Spleen (tissue), 11 donors: ENCODE data around the gene AFF4. TPM values are rescaled to one million over a fixed set of nuclear protein-coding genes. Genes with fewer than 3 reads are reported as not detected.

Experiments used
- DNase-seq: peaks from one replicate; pipeline ENCODE4 v3.0.0-alpha.2; 2020
- H3K27ac ChIP-seq, 8 donors: fragments of 200-600 bp; sonication (generic) in 7 of 8; 1 replicate in 4 of 8; 2 replicates in 4 of 8; pipeline versions ENCODE4 v1.5.0 to v1.8.0; 2016 to 2021; ENCODE audit warnings: inconsistent platforms in 4 of 8, mild to moderate bottlenecking in 4 of 8, moderate library complexity in 1 of 8
- H3K27me3 ChIP-seq, 7 donors: fragments of 200-600 bp; sonication (generic) in 6 of 7; replicated peaks in 1 of 7; 1 replicate in 4 of 7; 2 replicates in 3 of 7; pipeline versions ENCODE4 v1.5.0 to v1.8.0; 2016 to 2021; ENCODE audit warnings: inconsistent platforms in 3 of 7, mild to moderate bottlenecking in 1 of 7
- H3K36me3 ChIP-seq, 6 donors: fragments of 200-600 bp; sonication (generic) in 5 of 6; 1 replicate in 4 of 6; 2 replicates in 2 of 6; pipeline versions ENCODE4 v1.5.0 to v1.8.0; 2016 to 2021; ENCODE audit warnings: inconsistent platforms in 2 of 6
- H3K4me1 ChIP-seq, 6 donors: fragments of 200-600 bp; sonication (generic) in 5 of 6; 1 replicate in 3 of 6; 2 replicates in 3 of 6; pipeline versions ENCODE4 v1.5.0 to v1.8.0; 2016 to 2021; ENCODE audit warnings: inconsistent platforms in 3 of 6
- H3K4me3 ChIP-seq, 8 donors: fragments of 200-600 bp; sonication (generic) in 7 of 8; 1 replicate in 4 of 8; 2 replicates in 4 of 8; pipeline versions ENCODE4 v1.5.0 to v1.8.0; 2016 to 2021; ENCODE audit warnings: inconsistent platforms in 4 of 8, mild to moderate bottlenecking in 4 of 8, moderate library complexity in 2 of 8
- H3K9me3 ChIP-seq, 8 donors: fragments of 200-600 bp; sonication (generic) in 7 of 8; 1 replicate in 4 of 8; 2 replicates in 4 of 8; pipeline versions ENCODE4 v1.5.0 to v1.8.0; 2016 to 2021; ENCODE audit warnings: inconsistent platforms in 4 of 8
- POLR2A ChIP-seq, 3 donors: fragments of 450-650 bp; IDR thresholded peaks; one replicate each; pipeline ENCODE4 v1.5.1; 2017; ENCODE audit warnings: antibody characterized with exemption in 3 of 3, mild to moderate bottlenecking in 1 of 3
- POLR2AphosphoS5 ChIP-seq, 3 donors: sonication (generic); formaldehyde crosslinking; IDR thresholded peaks; one replicate each; pipeline ENCODE4 v1.5.1; 2017; ENCODE audit warnings: antibody characterized with exemption in 3 of 3
- WGBS, 5 donors: extraction: QIAGEN DNeasy Blood & Tissue Kit in 3 of 5; methylation state at CpG; one replicate each; pipeline versions ENCODE4 v1.1.5 to v1.1.7; 2013 to 2018; 5-methylcytosine and 5-hydroxymethylcytosine counted together
- intact Hi-C: fragments of 100-400 bp; cut with DNase I; formaldehyde crosslinking; loops from one replicate; pipeline ENCODE4 v1.15.0; 2023; ENCODE audit warnings: low total_unique reads
- polyA plus RNA-seq, 3 donors: library from polyadenylated mRNA; stranded (reverse); fragments of 200-250 nt; gene quantifications; one replicate each; pipeline ENCODE4 v1.2.1, GENCODE V29; 2013
- total RNA-seq, 7 donors: library from RNA; depleted of rRNA in 3 of 7; stranded (reverse); fragments of >200 nt in 3 of 7; fragmentation: NEBNext Ultra II Directional in 4 of 7; extraction: Animal tissue kit (Norgen Biotek cat#: 25700) in 4 of 7; gene quantifications; one replicate each; pipeline versions ENCODE4 v1.1.0 to v1.2.1, GENCODE V29; 2016 to 2021
- TF ChIP-seq, protein P1 (sequence below), 11 experiments: fragments of 200-600 bp in 7 of 11; fragments of 450-650 bp in 4 of 11; sonication (generic) in 4 of 11; IDR thresholded peaks in 8 of 11; conservative IDR thresholded peaks in 3 of 11; 1 replicate in 7 of 11; 2 replicates in 4 of 11; pipeline versions ENCODE4 v1.4.0 to v1.8.0; 2016 to 2021; ENCODE audit warnings: antibody characterized with exemption in 11 of 11, inconsistent platforms in 4 of 11, mild to moderate bottlenecking in 1 of 11
- donor health status: healthy with polysubstance abuse.
- donor health status: DM: no; HTN: no; CAD: no; lungs with moderate emphysema.
- donor health status: DM: no; HTN: no; CAD: no.
- donor health status: Bipolar disorder and iron deficiency.
- donor health status: healthy.
- donor health status: DM: no; HTN: no; CAD: no.
- donor health status: DM: yes; HTN: yes; CAD: no.

AFF4 gene
- total and polyA plus RNA-seq, 10 donors, result 5.1 to 84.3 (median 65.1) TPM

GRCh38 chr5:132915681-132916080, 47.8 kb downstream of the AFF4 start:
- Histone ChIP-seq H3K27me3 (no peaks in the 10 kb centered on the region), H3K4me3 (no peak overlapping the region), H3K36me3 (peaks cover 0 to 98% (median 37%) of the 10 kb centered on the region in 6 donors), H3K4me1 (peaks cover 0 to 14% (median 2%) of the 10 kb centered on the region in 6 donors), H3K27ac (no peak overlapping the region), H3K9me3 (no peaks in the 10 kb centered on the region)
- intact Hi-C loops, result no loop called here
- DNase-seq, result no peak
- WGBS, 5 donors, result 67 to 82% (median 73%) methylated on average over 5 of the region's 5 CpGs
- TF ChIP-seq POLR2A (IDR thresholded peaks at IDR 0.05) (no peak), POLR2AphosphoS5 (IDR thresholded peaks at IDR 0.05) (no peak)
- TF ChIP-seq, protein P1, sequence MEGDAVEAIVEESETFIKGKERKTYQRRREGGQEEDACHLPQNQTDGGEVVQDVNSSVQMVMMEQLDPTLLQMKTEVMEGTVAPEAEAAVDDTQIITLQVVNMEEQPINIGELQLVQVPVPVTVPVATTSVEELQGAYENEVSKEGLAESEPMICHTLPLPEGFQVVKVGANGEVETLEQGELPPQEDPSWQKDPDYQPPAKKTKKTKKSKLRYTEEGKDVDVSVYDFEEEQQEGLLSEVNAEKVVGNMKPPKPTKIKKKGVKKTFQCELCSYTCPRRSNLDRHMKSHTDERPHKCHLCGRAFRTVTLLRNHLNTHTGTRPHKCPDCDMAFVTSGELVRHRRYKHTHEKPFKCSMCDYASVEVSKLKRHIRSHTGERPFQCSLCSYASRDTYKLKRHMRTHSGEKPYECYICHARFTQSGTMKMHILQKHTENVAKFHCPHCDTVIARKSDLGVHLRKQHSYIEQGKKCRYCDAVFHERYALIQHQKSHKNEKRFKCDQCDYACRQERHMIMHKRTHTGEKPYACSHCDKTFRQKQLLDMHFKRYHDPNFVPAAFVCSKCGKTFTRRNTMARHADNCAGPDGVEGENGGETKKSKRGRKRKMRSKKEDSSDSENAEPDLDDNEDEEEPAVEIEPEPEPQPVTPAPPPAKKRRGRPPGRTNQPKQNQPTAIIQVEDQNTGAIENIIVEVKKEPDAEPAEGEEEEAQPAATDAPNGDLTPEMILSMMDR (IDR thresholded peaks at IDR 0.05 in 8 of 11, conservative IDR thresholded peaks at IDR 0.05 in 3 of 11), result no peak

GRCh38 chr5:132909702-132910101, 53.7 kb downstream of the AFF4 start:
- no peak for TF ChIP-seq POLR2A (IDR thresholded peaks at IDR 0.05)
- no peak for TF ChIP-seq POLR2AphosphoS5 (IDR thresholded peaks at IDR 0.05)
- TF ChIP-seq, protein P1 (IDR thresholded peaks at IDR 0.05 in 8 of 11, conservative IDR thresholded peaks at IDR 0.05 in 3 of 11), result no peak
- 93 to 100% (median 95%) methylated on average over 1 of the region's 1 CpG for WGBS, 5 donors

GRCh38 chr5:132907161-132907560, 56.3 kb downstream of the AFF4 start:
- TF ChIP-seq POLR2A (IDR thresholded peaks at IDR 0.05), result no peak
- TF ChIP-seq, protein P1 (IDR thresholded peaks at IDR 0.05 in 8 of 11, conservative IDR thresholded peaks at IDR 0.05 in 3 of 11), result no peak
- peaks cover 0 to 12% (median 0%) of the 10 kb centered on the region in 6 donors for H3K4me1 ChIP-seq
- 97 to 100% (median 98%) methylated on average over 2 of the region's 2 CpGs for WGBS, 5 donors
- H3K27ac ChIP-seq, result no peak overlapping the region
- intact Hi-C loops, result no loop called here
- DNase-seq, result no peak
- H3K9me3 ChIP-seq, result no peaks in the 10 kb centered on the region
- peaks cover 0 to 68% (median 17%) of the 10 kb centered on the region in 6 donors for H3K36me3 ChIP-seq
- no peak overlapping the region for H3K4me3 ChIP-seq
- H3K27me3 ChIP-seq, result no peaks in the 10 kb centered on the region

More at GRCh38 chr5:132909702-132910101, 53.7 kb downstream of the AFF4 start:
- Histone ChIP-seq H3K27ac (no peak overlapping the region), H3K9me3 (no peaks in the 10 kb centered on the region), H3K4me3 (no peak overlapping the region), H3K27me3 (no peaks in the 10 kb centered on the region), H3K36me3 (peaks cover 0 to 68% (median 23%) of the 10 kb centered on the region in 6 donors), H3K4me1 (peaks cover 0 to 12% (median 0%) of the 10 kb centered on the region in 6 donors)
- DNase-seq, result no peak
- intact Hi-C loops, result no loop called here

DNA sequence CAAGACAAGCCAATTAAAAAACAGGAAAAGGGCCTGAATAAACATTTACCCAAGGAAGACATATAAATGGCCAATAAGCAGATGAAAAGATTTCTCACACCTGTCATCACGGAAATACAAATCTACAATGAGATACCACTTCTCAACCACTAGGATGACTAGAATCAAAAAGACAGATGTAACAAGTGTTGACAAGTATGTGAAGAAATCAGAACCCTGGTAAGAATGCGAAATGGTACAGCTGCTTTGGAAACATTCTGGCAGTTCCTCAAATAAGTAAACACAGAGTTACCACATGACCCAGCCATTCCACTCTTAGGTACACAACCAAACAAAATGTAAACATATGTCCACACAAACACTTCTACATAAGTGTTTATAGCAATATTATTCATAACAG, 57.5 kb downstream of the AFF4 start:
- no peaks in the 10 kb centered on the region for H3K9me3 ChIP-seq
- no peak for DNase-seq
- WGBS, 5 donors, result 66 to 88% (median 76%) methylated on average over 2 of the region's 2 CpGs
- H3K27ac ChIP-seq, result no peak overlapping the region
- peaks cover 0 to 12% (median 0%) of the 10 kb centered on the region in 6 donors for H3K4me1 ChIP-seq
- H3K27me3 ChIP-seq, result no peaks in the 10 kb centered on the region
- intact Hi-C loops, result no loop called here
- peaks cover 0 to 68% (median 13%) of the 10 kb centered on the region in 6 donors for H3K36me3 ChIP-seq
- H3K4me3 ChIP-seq, result no peak overlapping the region
- TF ChIP-seq, protein P1 (IDR thresholded peaks at IDR 0.05 in 8 of 11, conservative IDR thresholded peaks at IDR 0.05 in 3 of 11), result no peak
- TF ChIP-seq POLR2A (IDR thresholded peaks at IDR 0.05), result no peak
- TF ChIP-seq POLR2AphosphoS5 (IDR thresholded peaks at IDR 0.05), result no peak
